Uterus (tissue), 2 donors: ENCODE measurements around the gene MELK.

Source experiments
- CTCF ChIP-seq, 4 experiments: fragments of 200-600 bp in 2 of 4; fragments of 450-650 bp in 2 of 4; sonication (generic) in 2 of 4; IDR thresholded peaks; one replicate each; pipeline ENCODE4 v1.5.1; 2016 to 2019; ENCODE audit warnings: antibody characterized with exemption in 4 of 4, mild to moderate bottlenecking in 2 of 4, moderate library complexity in 1 of 4
- POLR2A ChIP-seq, 2 donors: fragments of 450-650 bp; IDR thresholded peaks; one replicate each; pipeline ENCODE4 v1.6.1; 2016; ENCODE audit warnings: antibody characterized with exemption in 2 of 2, mild to moderate bottlenecking in 1 of 2, moderate library complexity in 1 of 2

GRCh38 chr9:36597412-36598178, 24.9 kb downstream of the MELK start:
- TF ChIP-seq CTCF (IDR thresholded peaks at IDR 0.05) (no peak), POLR2A (IDR thresholded peaks at IDR 0.05) (no peak)
